Measurements from ENCODE around the gene SYNE1. TPM values are rescaled to one million over a fixed set of nuclear protein-coding genes. Genes with fewer than 3 reads are reported as not detected.

SYNE1 gene
- polyA plus RNA-seq, 2 of the 4 experiments (the other 2 are of a cell fraction), result 10.5 to 28.5 TPM

- H3K27ac ChIP-seq, result no peak overlapping the region
- WGBS (ENCODE audit: missing lambda C conversion rate), result 100% methylated on average over 4 of the region's 4 CpGs
- H3K9me3 ChIP-seq, result peaks cover 7% of the 10 kb centered on the region; the same call in 2 of the 3 replicates
- H3K4me3 ChIP-seq, result no peak overlapping the region
- CTCF ChIA-PET, result no interaction called here
- H3K4me2 ChIP-seq, result no peak overlapping the region
- POLR2A ChIA-PET, result no interaction called here
- FAIRE-seq (no peak), ATAC-seq (no peak), DNase-seq (ENCODE audit: low read depth in 1 of 2, low spot score in 1 of 2) (no peak)
- TF ChIP-seq TFCP2L1 (CRISPR knock-in tag; IDR thresholded peaks at IDR 0.05), result no peak
- TF ChIP-seq EP300 (IDR thresholded peaks at IDR 0.05), result no peak
- no peak for TF ChIP-seq HDAC2 (IDR thresholded peaks at IDR 0.05)
- no peak for TF ChIP-seq REST (IDR thresholded peaks at IDR 0.05)
- TF ChIP-seq FOSL2 (IDR thresholded peaks at IDR 0.05), result no peak
- no peak for TF ChIP-seq FOSL2 (CRISPR knock-in tag; IDR thresholded peaks at IDR 0.05)
- no peak for TF ChIP-seq HOXB5 (CRISPR knock-in tag; IDR thresholded peaks at IDR 0.05)
- no peak for TF ChIP-seq FOXS1 (CRISPR knock-in tag; IDR thresholded peaks at IDR 0.05)
- peaks cover 22% of the 10 kb centered on the region; the same call in 2 of the 3 replicates for H3K4me1 ChIP-seq
Observed at GRCh38 chr6:152099446-152100182, 537.5 kb downstream of the SYNE1 start.

GRCh38 chr6:152098683-152099082 is 538.5 kb downstream of the SYNE1 start:
- POLR2A ChIA-PET, result no interaction called here
- H3K9me3 ChIP-seq, result peaks cover 7% of the 10 kb centered on the region; the same call in 2 of the 3 replicates
- no peak overlapping the region for H3K27ac ChIP-seq
- 88% methylated on average over 13 of the region's 14 CpGs for WGBS (ENCODE audit: missing lambda C conversion rate)
- CTCF ChIA-PET, result no interaction called here
- H3K4me2 ChIP-seq, result no peak overlapping the region
- H3K4me3 ChIP-seq, result no peak overlapping the region
- FAIRE-seq (no peak), ATAC-seq (no peak), DNase-seq (ENCODE audit: low read depth in 1 of 2, low spot score in 1 of 2) (no peak)
- no peak for TF ChIP-seq FOSB (CRISPR knock-in tag; IDR thresholded peaks at IDR 0.05)
- TF ChIP-seq HMGXB4 (CRISPR knock-in tag; IDR thresholded peaks at IDR 0.05; ENCODE audit: borderline replicate concordance), result no peak
- peaks cover 25% of the 10 kb centered on the region; the same call in 2 of the 3 replicates for H3K4me1 ChIP-seq

DNA sequence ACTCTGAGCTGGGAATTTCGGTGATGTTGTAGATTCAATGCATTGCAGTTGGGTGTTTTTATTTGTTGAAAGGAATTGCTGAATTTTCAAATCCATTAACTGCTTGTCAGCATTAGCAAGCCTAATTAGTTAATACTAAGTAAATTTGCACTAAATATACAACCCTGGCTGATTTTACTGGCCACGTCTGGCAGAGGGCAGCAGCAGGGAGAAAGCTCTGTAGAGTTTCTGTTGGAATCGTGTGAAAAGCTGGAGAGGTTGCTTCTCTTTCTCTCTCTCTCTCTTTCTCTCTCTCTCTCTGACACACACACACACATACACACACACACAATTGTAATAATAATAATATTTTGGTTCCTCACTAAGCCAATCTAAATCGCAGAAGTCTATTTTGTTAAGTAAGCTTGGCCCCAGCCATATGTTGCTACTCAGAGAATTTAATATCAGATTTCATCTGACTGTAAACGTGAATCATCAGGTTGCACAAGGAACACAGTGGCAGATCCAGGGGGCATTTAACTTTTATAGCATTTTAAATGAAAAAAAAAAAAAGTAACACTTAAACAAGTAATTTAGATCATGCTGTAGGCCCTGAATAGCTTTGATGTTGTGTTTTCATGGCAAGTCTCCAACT is 540.2 kb downstream of the SYNE1 start:
- Histone ChIP-seq H3K27ac (peak overlapping the region; percentile 59 to 75; a peak in 5 of 6 replicates), H3K4me3 (no peak overlapping the region), H3K9me3 (peaks cover 7% of the 10 kb centered on the region; the same call in 2 of the 3 replicates), H3K4me1 (peaks cover 33% of the 10 kb centered on the region; the same call in 2 of the 3 replicates), H3K4me2 (peak overlapping the region; percentile 38)
- POLR2A ChIA-PET, result no interaction called here
- TF ChIP-seq JUNB (IDR thresholded peaks at IDR 0.05) (peak; percentile 24; the same call in 1 of the 2 replicates), FOSL2 (IDR thresholded peaks at IDR 0.05) (no peak), FOSL2 (CRISPR knock-in tag; IDR thresholded peaks at IDR 0.05) (no peak), CEBPB (IDR thresholded peaks at IDR 0.05) (peak; percentile 7 to 39; a peak in 1 of 4 replicates)
- ATAC-seq, result no peak
- no peak for FAIRE-seq
- CTCF ChIA-PET, result no interaction called here
- 45% methylated on average over 5 of the region's 5 CpGs for WGBS (ENCODE audit: missing lambda C conversion rate)
- peak in 1 of 2 experiments; percentile 4 for DNase-seq (ENCODE audit: low read depth in 1 of 2, low spot score in 1 of 2)

All from A549 (cell line).